K562 (cell line): Measurements from ENCODE around the gene COL11A2. TPM values are rescaled to one million over a fixed set of nuclear protein-coding genes. Genes with fewer than 3 reads are reported as not detected.

Experiments used
- CTCF ChIP-seq, 3 experiments: IDR thresholded peaks in 2 of 3; conservative IDR thresholded peaks in 1 of 3; 2 replicates each; pipeline ENCODE4 v1.5.1; 2011 to 2012; ENCODE audit warnings: low read length in 3 of 3, mild to moderate bottlenecking in 3 of 3, control low read depth in 2 of 3, improper control_type of control experiment in 1 of 3, inconsistent platforms in 1 of 3, low read depth in 1 of 3, mixed read lengths in 1 of 3, moderate library complexity in 1 of 3; ENCODE audit not compliant: insufficient read depth in 2 of 3
- FOXK2 ChIP-seq, 2 experiments: fragments of 450-650 bp; IDR thresholded peaks in 1 of 2; conservative IDR thresholded peaks in 1 of 2; 2 replicates each; pipeline ENCODE4 v1.6.1; 2016; ENCODE audit warnings: low read depth in 2 of 2, mild to moderate bottlenecking in 1 of 2
- FOXP1 ChIP-seq: sonication (generic); formaldehyde crosslinking; IDR thresholded peaks from 2 replicates; pipeline ENCODE4 v1.8.0; 2022; ENCODE audit warnings: mild to moderate bottlenecking, missing genetic modification reagents
- GATAD2A ChIP-seq: fragments of 450-650 bp; IDR thresholded peaks from 2 replicates; pipeline ENCODE4 v1.6.1; 2017
- ID3 ChIP-seq, 2 experiments: fragments of 250-450 bp in 1 of 2; fragments of 450-650 bp in 1 of 2; sonication (Bioruptor Pico) in 1 of 2; IDR thresholded peaks; 2 replicates each; pipeline versions ENCODE4 v1.6.1 to v1.8.0; 2016 to 2021; ENCODE audit warnings: mild to moderate bottlenecking in 2 of 2, moderate library complexity in 2 of 2, missing compliant biosample characterization in 1 of 2, missing genetic modification characterization in 1 of 2
- POLR3G ChIP-seq: IDR thresholded peaks from 2 replicates; pipeline ENCODE4 v1.6.1; 2011; ENCODE audit not compliant: insufficient read length, insufficient replicate concordance; ENCODE audit errors: extremely low read depth
- RBM22 ChIP-seq: fragments of 200-400 bp; formaldehyde crosslinking; IDR thresholded peaks from 2 replicates; pipeline ENCODE4 v1.6.1; 2018; ENCODE audit warnings: low read length, low read depth; ENCODE audit not compliant: poor library complexity, severe bottlenecking
- RNF219 ChIP-seq: fragments of 250-450 bp; sonication (Bioruptor Pico); IDR thresholded peaks from 2 replicates; pipeline ENCODE4 v1.5.0; 2022; ENCODE audit warnings: mild to moderate bottlenecking
- SMARCA4 ChIP-seq: fragments of 450-650 bp; IDR thresholded peaks from 2 replicates; pipeline ENCODE4 v1.6.1; 2016
- TCF3 ChIP-seq: sonication (generic); formaldehyde crosslinking; IDR thresholded peaks from 2 replicates; pipeline ENCODE4 v1.4.0; 2020; ENCODE audit warnings: mild to moderate bottlenecking, missing genetic modification reagents
- TFAP4 ChIP-seq: sonication (generic); formaldehyde crosslinking; IDR thresholded peaks from 2 replicates; pipeline ENCODE4 v1.8.0; 2022; ENCODE audit warnings: missing genetic modification reagents, mild to moderate bottlenecking, moderate library complexity, borderline replicate concordance
- XRCC4 ChIP-seq: IDR thresholded peaks from one replicate; pipeline ENCODE4 v1.6.1; 2011; ENCODE audit not compliant: insufficient read depth, insufficient read length; ENCODE audit errors: extremely low read depth
- ZFP1 ChIP-seq: fragments of 450-650 bp; formaldehyde crosslinking; IDR thresholded peaks from 2 replicates; pipeline ENCODE4 v1.4.0; 2020; ENCODE audit warnings: mild to moderate bottlenecking, mixed read lengths
- ZNF133 ChIP-seq: fragments of 250-450 bp; sonication (Bioruptor Pico); IDR thresholded peaks from 2 replicates; pipeline ENCODE4 v1.4.0; 2020; ENCODE audit warnings: mild to moderate bottlenecking
- ZNF175 ChIP-seq: fragments of 200-800 bp; sonication (Bioruptor generic); IDR thresholded peaks from 2 replicates; pipeline ENCODE4 v1.6.1; 2016; ENCODE audit warnings: low read depth, mild to moderate bottlenecking, missing genetic modification characterization, missing compliant biosample characterization
- ZNF253 ChIP-seq: fragments of 250-450 bp; sonication (Bioruptor Pico); conservative IDR thresholded peaks from 2 replicates; pipeline ENCODE4 v1.6.1; 2021; ENCODE audit warnings: mild to moderate bottlenecking
- ZNF77 ChIP-seq: fragments of 250-450 bp; sonication (Bioruptor Pico); IDR thresholded peaks from 2 replicates; pipeline ENCODE4 v1.5.0; 2020
- ZSCAN29 ChIP-seq: fragments of 450-650 bp; IDR thresholded peaks from 2 replicates; pipeline ENCODE4 v1.6.1; 2017
- polyA plus RNA-seq, 8 experiments: library from polyadenylated mRNA; depleted of rRNA in 4 of 8; stranded (reverse) in 5 of 8; unstranded in 3 of 8; fragments of >200 nt; fragmentation: Nextera tagmentation in 2 of 8; fragmentation: Illumina TruSeq in 1 of 8; extraction: Ambion mirVana in 2 of 8; extraction: Trizol in 1 of 8; gene quantifications; 2 replicates each; pipeline versions ENCODE4 v1.2.1 to v1.2.3, GENCODE V29; 2011 to 2014; ENCODE audit warnings: inconsistent platforms in 1 of 8, missing spikeins in 1 of 8
- total RNA-seq, 7 experiments: library from RNA; depleted of rRNA in 6 of 7; stranded (reverse); fragments of >200 nt in 6 of 7; fragmentation: Illumina TruSeq in 2 of 7; extraction: Trizol in 2 of 7; gene quantifications; 2 replicates each; pipeline versions ENCODE4 v1.2.1 to v1.2.3, GENCODE V29; 2011 to 2021; ENCODE audit warnings: low replicate concordance in 1 of 7

COL11A2 gene
- total and polyA plus RNA-seq, 9 of the 15 experiments (the other 6 are each of a cell fraction or from before 2014, with no cell fraction given), result 0.04 to 0.35 (median 0.09) TPM; not detected in 1

GRCh38 chr6:33207552-33208090 lies 15.4 kb upstream of the COL11A2 start (continued):
- no peak for TF ChIP-seq ZNF77 (CRISPR knock-in tag)
- no peak for TF ChIP-seq ZNF133 (CRISPR knock-in tag)
- no peak for TF ChIP-seq ZNF253 (CRISPR knock-in tag)
- no peak for TF ChIP-seq CTCF (IDR thresholded peaks at IDR 0.05 in 2 of 3, conservative IDR thresholded peaks at IDR 0.05 in 1 of 3; ENCODE audit: insufficient read depth in 2 of 3, low read depth in 1 of 3, low read length in 3 of 3)
- TF ChIP-seq ZSCAN29, result no peak; the same call in 1 of the 2 replicates
- 0 out of 2 replicates have a peak, but pooled peaks have one; percentile 16 for TF ChIP-seq SMARCA4
- TF ChIP-seq XRCC4, result no peak
- TF ChIP-seq POLR3G, result no peak
- TF ChIP-seq TCF3 (CRISPR knock-in tag), result no peak
- TF ChIP-seq FOXP1 (CRISPR knock-in tag), result peak; percentile 54; the same call in 1 of the 2 replicates
- TF ChIP-seq ZNF175, result no peak
- TF ChIP-seq RBM22, result no peak
- TF ChIP-seq FOXK2 (conservative IDR thresholded peaks at IDR 0.05 in 1 of 2, IDR thresholded peaks at IDR 0.05 in 1 of 2; ENCODE audit: low read depth in 2 of 2), result no peak
- no peak for TF ChIP-seq RNF219
- peak; percentile 30; the same call in 1 of the 2 replicates for TF ChIP-seq GATAD2A
- no peak for TF ChIP-seq ZFP1 (CRISPR knock-in tag)
- no peak for TF ChIP-seq TFAP4 (CRISPR knock-in tag)
- no peak for TF ChIP-seq ID3 (CRISPR knock-in tag; IDR thresholded peaks at IDR 0.05)
- TF ChIP-seq ID3 (tag; IDR thresholded peaks at IDR 0.05), result no peak
